SK-N-MC (cell line): ENCODE data around the gene MDP1.
"Not testable (repeated sequence)": the region's sequence is repeated elsewhere in the genome, so short reads cannot be mapped to it uniquely, and the experiment has no call there.

Source experiments
- DNase-seq: peaks from one replicate; pipeline ENCODE4 v3.0.0-alpha.2; 2011; ENCODE audit warnings: low read depth, low spot score
- H3K27ac ChIP-seq: fragments of 200-600 bp; sonication (generic); 2 replicates; pipeline ENCODE4 v1.5.1; 2016; ENCODE audit warnings: mixed run types
- H3K36me3 ChIP-seq: fragments of 200-600 bp; sonication (generic); 2 replicates; pipeline ENCODE4 v1.6.1; 2017; ENCODE audit warnings: antibody characterized with exemption, low read length, mixed read lengths; ENCODE audit not compliant: insufficient read depth
- H3K4me3 ChIP-seq: fragments of 200-600 bp; sonication (generic); 2 replicates; pipeline ENCODE4 v1.5.1; 2016
- H3K9ac ChIP-seq: fragments of 200-600 bp; sonication (generic); 2 replicates; pipeline ENCODE4 v1.8.0; 2017; ENCODE audit warnings: mixed run types, mixed read lengths; ENCODE audit not compliant: insufficient read length
- H3K9me3 ChIP-seq: fragments of 200-600 bp; sonication (generic); 2 replicates; pipeline ENCODE4 v1.6.1; 2017; ENCODE audit warnings: low read depth, mild to moderate bottlenecking, antibody characterized with exemption, low read length, moderate library complexity, mixed read lengths
- EZH2 ChIP-seq: fragments of 200-600 bp; sonication (generic); IDR thresholded peaks from one replicate; pipeline ENCODE4 v1.6.1; 2017; ENCODE audit warnings: antibody characterized with exemption
- FOXP2 ChIP-seq: optimal IDR thresholded peaks from 2 replicates; pipeline ENCODE3; 2011; ENCODE audit warnings: mild to moderate bottlenecking, moderate library complexity; ENCODE audit not compliant: insufficient read depth; ENCODE audit errors: extremely low read length, control extremely low read depth
- POLR2AphosphoS5 ChIP-seq: IDR thresholded peaks from 2 replicates; pipeline ENCODE4 v1.6.1; 2012; ENCODE audit warnings: mild to moderate bottlenecking, low read depth, low read length, borderline replicate concordance

Gene MDP1

DNA sequence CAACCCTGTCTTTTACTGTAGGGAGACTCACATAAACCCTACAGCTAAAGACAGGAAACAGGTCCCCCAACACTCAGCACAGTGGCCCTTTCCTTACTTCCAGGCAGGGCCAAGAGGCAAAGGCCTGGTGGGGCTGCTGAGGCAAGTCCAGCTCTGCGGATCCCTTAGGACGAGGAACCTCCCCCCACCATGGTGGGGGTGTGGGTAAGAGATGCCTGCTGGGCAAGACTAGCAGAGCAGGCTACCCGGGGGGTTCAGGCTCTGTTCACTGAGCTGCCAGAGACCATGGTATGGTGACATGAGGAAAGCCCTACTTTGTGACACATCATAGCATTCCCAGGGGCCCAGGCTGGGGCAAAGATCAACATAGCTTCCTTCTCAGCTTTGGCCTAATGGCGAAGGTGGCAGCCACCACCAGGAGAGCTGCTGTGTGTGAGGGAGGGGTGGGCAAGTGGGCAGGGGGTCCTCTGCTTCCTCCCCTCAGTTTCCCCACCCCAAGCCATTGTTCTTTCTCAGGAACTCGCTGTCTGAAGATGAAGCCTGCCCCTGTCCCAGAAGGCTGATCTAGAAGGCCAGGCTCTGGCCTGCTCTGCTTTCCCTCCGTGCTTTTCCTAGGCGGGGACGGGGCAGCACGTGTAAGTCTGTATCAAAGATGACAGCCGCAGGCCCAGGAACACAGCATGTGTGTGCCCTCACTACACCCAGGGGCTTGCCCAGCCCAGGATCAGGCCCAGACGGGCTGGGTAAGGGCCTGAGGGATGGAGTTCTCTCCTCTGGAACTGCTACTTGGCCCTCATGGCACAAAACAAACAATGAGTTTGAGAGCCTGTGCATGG is 36.6 kb upstream of the MDP1 start:
- H3K9me3 ChIP-seq: no peaks in the 10 kb centered on the region
- H3K9ac ChIP-seq: no peak overlapping the region
- H3K36me3 ChIP-seq: no peaks in the 10 kb centered on the region
- no peak for DNase-seq
- no peak overlapping the region for H3K4me3 ChIP-seq
- TF ChIP-seq FOXP2: no peak
- TF ChIP-seq POLR2AphosphoS5: no peak
- no peak for TF ChIP-seq EZH2
- no peak overlapping the region for H3K27ac ChIP-seq

- Histone ChIP-seq H3K9me3 (no peaks in the 10 kb centered on the region), H3K4me3 (no peak overlapping the region), H3K36me3 (no peaks in the 10 kb centered on the region), H3K9ac (no peak overlapping the region), H3K27ac (no peak overlapping the region)
- no peak for TF ChIP-seq EZH2
- TF ChIP-seq FOXP2: no peak
- no peak for TF ChIP-seq POLR2AphosphoS5
- DNase-seq: no peak
Measured at GRCh38 chr14:24251880-24252288, 36.0 kb upstream of the MDP1 start.

DNA sequence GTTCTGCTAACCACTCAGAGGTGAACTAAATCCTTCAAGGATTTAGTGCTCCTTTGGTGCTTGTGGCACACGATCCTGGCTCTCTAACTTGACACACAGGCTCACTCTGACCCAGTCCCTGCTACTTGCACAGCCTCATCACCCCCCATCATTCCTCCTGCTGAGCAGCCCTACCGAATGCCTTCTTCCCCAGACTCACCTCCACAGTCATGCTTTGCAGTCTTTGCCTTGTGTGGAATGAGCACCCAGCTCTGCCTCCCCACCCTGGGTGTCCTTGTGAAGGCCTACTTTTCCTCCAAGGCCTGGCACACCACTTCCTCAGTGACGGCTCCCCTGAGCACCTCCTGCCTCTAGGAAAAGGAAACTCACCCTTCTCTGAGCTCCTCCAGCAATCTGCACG is 34.5 kb upstream of the MDP1 start:
- TF ChIP-seq FOXP2: no peak
- no peak for TF ChIP-seq POLR2AphosphoS5
- no peak for TF ChIP-seq EZH2
- Histone ChIP-seq H3K9ac (peak overlapping the region; percentile 26), H3K4me3 (no peak overlapping the region), H3K9me3 (no peaks in the 10 kb centered on the region), H3K36me3 (no peaks in the 10 kb centered on the region), H3K27ac (no peak overlapping the region)
- no peak for DNase-seq

DNA sequence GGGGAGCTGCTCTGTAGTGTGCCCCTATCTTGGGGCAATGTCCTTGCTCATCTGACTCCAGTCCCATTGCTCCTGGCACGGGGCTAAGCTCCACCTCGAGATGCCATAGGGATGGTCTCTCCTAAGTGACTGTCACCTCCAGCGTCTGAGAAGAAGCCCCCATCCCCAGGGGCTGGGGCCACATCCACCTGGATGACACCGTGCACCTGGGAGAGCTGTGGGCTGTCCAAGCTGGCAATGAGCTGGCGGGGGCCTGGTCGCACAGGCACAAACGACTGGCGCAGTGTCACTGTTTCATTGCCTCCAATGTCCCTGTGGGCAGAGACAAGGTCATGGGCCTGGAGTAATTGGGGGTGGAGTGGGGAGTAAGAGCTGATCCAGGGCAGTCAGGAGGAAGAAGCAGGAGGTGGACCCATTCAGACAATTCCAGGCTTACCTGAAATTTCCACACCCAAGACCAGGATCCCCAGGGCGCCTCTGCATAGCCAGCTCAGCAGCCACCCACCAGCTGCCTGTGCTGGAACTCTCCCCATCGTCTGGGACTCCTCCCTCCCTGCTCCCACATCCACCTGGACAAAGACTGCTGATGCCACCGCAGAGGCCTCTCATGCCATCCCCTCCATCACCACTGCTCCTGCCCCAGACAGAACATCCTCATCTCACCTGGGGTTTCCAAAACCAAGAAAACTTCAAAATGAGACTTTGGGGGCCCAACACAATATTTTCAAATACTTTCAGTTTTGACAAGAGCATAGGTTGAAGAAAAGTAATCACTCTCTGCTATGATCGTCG is 33.6 kb upstream of the MDP1 start:
- TF ChIP-seq EZH2 (no peak), POLR2AphosphoS5 (no peak), FOXP2 (no peak)
- Histone ChIP-seq H3K9me3 (no peaks in the 10 kb centered on the region), H3K9ac (no peak overlapping the region), H3K36me3 (no peaks in the 10 kb centered on the region), H3K4me3 (no peak overlapping the region), H3K27ac (no peak overlapping the region)
- no peak for DNase-seq

DNA sequence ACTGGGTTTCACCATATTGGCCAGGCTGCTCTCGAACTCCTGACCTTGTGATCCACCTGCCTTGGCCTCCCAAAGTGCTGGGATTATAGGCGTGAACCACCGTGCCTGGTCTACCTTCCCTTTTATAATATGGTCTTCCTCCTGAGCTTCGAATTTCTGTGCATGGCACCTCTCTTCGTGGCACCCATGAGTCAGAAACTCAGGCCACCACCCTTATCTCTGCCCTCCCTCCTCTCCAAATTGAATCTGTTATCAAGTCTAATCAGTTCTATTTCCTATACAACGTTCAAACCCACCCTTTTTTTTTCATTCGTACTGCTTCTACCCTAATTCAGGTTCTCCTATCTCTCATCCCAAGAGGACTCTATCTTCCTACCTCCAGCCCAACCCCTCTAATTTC is 31.6 kb upstream of the MDP1 start:
- no peak for DNase-seq
- Histone ChIP-seq H3K4me3 (no peak overlapping the region), H3K9me3 (no peaks in the 10 kb centered on the region), H3K27ac (no peak overlapping the region), H3K36me3 (no peaks in the 10 kb centered on the region), H3K9ac (no peak overlapping the region)
- TF ChIP-seq FOXP2 (no peak), POLR2AphosphoS5 (no peak), EZH2 (no peak)

- DNase-seq: no peak
- Histone ChIP-seq H3K9me3 (no peaks in the 10 kb centered on the region), H3K27ac (no peak overlapping the region), H3K36me3 (no peaks in the 10 kb centered on the region), H3K9ac (no peak overlapping the region), H3K4me3 (no peak overlapping the region)
- no peak for TF ChIP-seq FOXP2
Measured at GRCh38 chr14:24246765-24247212, 30.9 kb upstream of the MDP1 start.

GRCh38 chr14:24245350-24245749 is 29.5 kb upstream of the MDP1 start:
- H3K9me3 ChIP-seq, DNase-seq: not testable (repeated sequence)

GRCh38 chr14:24243336-24243836 is 27.5 kb upstream of the MDP1 start:
- H3K27ac ChIP-seq: peak overlapping the region; percentile 96
- DNase-seq: no peak
- TF ChIP-seq FOXP2 (no peak), POLR2AphosphoS5 (no peak), EZH2 (no peak)
- H3K4me3 ChIP-seq: peak overlapping the region; percentile 95
- H3K9ac ChIP-seq: peak overlapping the region; percentile 92
- no peaks in the 10 kb centered on the region for H3K9me3 ChIP-seq
- H3K36me3 ChIP-seq: peaks cover 28% of the 10 kb centered on the region

More at GRCh38 chr14:24245350-24245749, 29.5 kb upstream of the MDP1 start:
- H3K4me3 ChIP-seq, H3K36me3 ChIP-seq, H3K9ac ChIP-seq, H3K27ac ChIP-seq: not testable (repeated sequence)
